Gastrocnemius medialis (tissue), 4 donors: Measurements from ENCODE around the gene C4A. TPM values are rescaled to one million over a fixed set of nuclear protein-coding genes. Genes with fewer than 3 reads are reported as not detected.
"Not testable (repeated sequence)": the region's sequence is repeated elsewhere in the genome, so short reads cannot be mapped to it uniquely, and the experiment has no call there.

Experiments used
- ATAC-seq, 2 donors: fragments of 150-250 bp; one replicate each; pipeline ENCODE4 v1.9.1; 2016
- DNase-seq, 2 donors: peaks; one replicate each; pipeline ENCODE4 v3.0.0-alpha.2; 2019
- H3K27ac ChIP-seq, 4 donors: fragments of 200-600 bp; sonication (generic); 1 replicate in 1 of 4; 2 replicates in 3 of 4; pipeline ENCODE4 v1.5.1; 2016 to 2018; ENCODE audit warnings: mild to moderate bottlenecking in 2 of 4, moderate library complexity in 1 of 4
- H3K27me3 ChIP-seq, 3 donors: fragments of 200-600 bp; sonication (generic) in 2 of 3; 1 replicate in 1 of 3; 2 replicates in 2 of 3; pipeline versions ENCODE4 v1.5.1 to v1.6.0; 2016 to 2019; ENCODE audit warnings: mild to moderate bottlenecking in 1 of 3, moderate library complexity in 1 of 3
- H3K36me3 ChIP-seq, 2 donors: fragments of 200-600 bp; sonication (generic) in 1 of 2; one replicate each; pipeline ENCODE4 v1.5.1; 2017 to 2018
- H3K4me1 ChIP-seq, 2 donors: fragments of 200-600 bp; sonication (generic) in 1 of 2; one replicate each; pipeline ENCODE4 v1.5.1; 2016 to 2017; ENCODE audit warnings: mild to moderate bottlenecking in 2 of 2
- H3K4me3 ChIP-seq, 4 donors: fragments of 200-600 bp; sonication (generic) in 3 of 4; 1 replicate in 1 of 4; 2 replicates in 3 of 4; pipeline ENCODE4 v1.5.1; 2016 to 2019; ENCODE audit warnings: mild to moderate bottlenecking in 2 of 4
- H3K9me3 ChIP-seq, 3 donors: fragments of 200-600 bp; sonication (generic) in 2 of 3; 1 replicate in 1 of 3; 2 replicates in 2 of 3; pipeline ENCODE4 v1.5.1; 2016 to 2019
- CTCF ChIP-seq, 5 experiments: fragments of 450-650 bp in 3 of 5; fragments of 200-600 bp in 2 of 5; sonication (generic) in 2 of 5; IDR thresholded peaks in 4 of 5; conservative IDR thresholded peaks in 1 of 5; 1 replicate in 4 of 5; 2 replicates in 1 of 5; pipeline ENCODE4 v1.5.1; 2016 to 2019; ENCODE audit warnings: antibody characterized with exemption in 5 of 5, mild to moderate bottlenecking in 3 of 5, moderate library complexity in 3 of 5
- POLR2A ChIP-seq, 2 donors: fragments of 450-650 bp; IDR thresholded peaks; one replicate each; pipeline ENCODE4 v1.6.1; 2017; ENCODE audit warnings: antibody characterized with exemption in 2 of 2, mild to moderate bottlenecking in 2 of 2, moderate library complexity in 2 of 2
- in situ Hi-C, 4 donors: fragments of 200-750 bp; cut with MboI; loops; one replicate each; pipeline versions ENCODE4 v1.15.0 to v1.8.0; 2017; ENCODE audit warnings: low sequenced_read_pairs in 4 of 4
- intact Hi-C: fragments of 100-400 bp; cut with DNase I; formaldehyde crosslinking; loops from one replicate; pipeline ENCODE4 v1.15.1; 2023; ENCODE audit warnings: low total_unique reads
- microRNA counts, 2 donors: library from miRNA; unstranded; fragments of <30 nt; microRNA quantifications; one replicate each; lab custom pipeline; 2016
- microRNA-seq, 2 donors: library from miRNA; unstranded; fragments of <30 nt; microRNA quantifications; one replicate each; pipeline ENCODE4, GENCODE V29; 2016; ENCODE audit warnings: borderline replicate concordance in 2 of 2
- total RNA-seq, 4 donors: library from RNA; depleted of rRNA; stranded (reverse); fragments of >200 nt; gene quantifications; one replicate each; pipeline versions ENCODE4 v1.1.0 to v1.2.3, GENCODE V29; 2016

C4A gene
- total RNA-seq, 4 donors from 2014 or later = 4.3 to 7.8 (median 6.2) TPM

DNA sequence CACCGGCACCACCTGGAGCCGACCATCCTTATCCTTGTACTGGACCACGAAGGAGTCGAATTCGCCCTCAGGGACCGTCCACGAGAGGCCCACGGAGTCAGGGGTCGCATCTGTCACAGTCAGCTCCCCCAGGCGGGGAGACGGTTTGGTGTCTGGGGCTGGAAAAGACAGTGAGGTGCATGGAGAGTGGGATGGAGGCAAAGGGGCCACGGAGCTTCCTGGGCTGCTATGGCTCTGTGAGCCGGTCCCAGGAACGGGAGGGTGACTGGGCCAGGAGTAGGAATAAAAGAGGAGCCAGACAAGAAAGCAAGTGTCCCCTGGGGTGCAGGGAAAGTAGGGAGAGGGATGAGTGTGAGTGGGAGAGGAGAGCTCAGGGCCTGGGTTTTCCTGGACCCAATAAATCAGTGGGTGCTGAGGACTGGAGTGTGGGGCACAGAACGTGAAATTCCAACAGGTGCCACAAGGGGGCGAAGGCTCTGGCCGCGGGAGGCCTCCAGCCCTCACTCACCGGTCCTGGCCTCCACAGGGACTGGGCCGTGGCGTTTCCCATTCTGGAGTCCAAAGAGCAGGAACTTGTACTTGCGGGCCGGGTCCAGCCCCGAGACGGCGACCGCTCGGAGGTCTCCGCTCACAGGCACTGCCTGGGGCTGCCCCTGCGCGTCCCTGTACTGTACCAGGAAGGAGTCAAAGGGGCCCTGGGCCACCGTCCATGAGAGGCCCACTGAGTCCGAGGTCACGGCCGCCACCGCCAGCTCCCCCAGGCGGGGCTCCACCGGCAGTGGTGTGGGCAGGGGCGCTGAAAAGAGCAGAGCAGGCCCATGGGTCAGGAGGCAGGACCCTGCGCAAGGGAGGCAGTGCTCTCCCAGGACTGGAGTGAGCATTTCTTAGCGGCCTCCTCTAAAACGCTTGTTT, 66.3 kb downstream of the C4A start:
- intact Hi-C loops (loop anchor here (10.0 kb wide), 1 partner anchor 67 kb away; no protein-coding TSS in a partner anchor), in situ Hi-C loops (no loop called here)
- ATAC-seq = peak; percentile 54 to 76
- Histone ChIP-seq H3K4me1 (peaks cover 0 to 6% of the 10 kb centered on the region in 2 donors), H3K27ac (peak overlapping the region; percentile 17 to 75 (median 69)), H3K27me3 (no peaks in the 10 kb centered on the region), H3K36me3 (no peaks in the 10 kb centered on the region), H3K9me3 (no peaks in the 10 kb centered on the region), H3K4me3 (no peak overlapping the region)
- TF ChIP-seq POLR2A (IDR thresholded peaks at IDR 0.05) (no peak), CTCF (IDR thresholded peaks at IDR 0.05 in 4 of 5, conservative IDR thresholded peaks at IDR 0.05 in 1 of 5) (peak; percentile 65 to 81 (median 74))
- DNase-seq = peak in 1 of 2 donors; percentile 57

GRCh38 chr6:32049149-32049548, 67.3 kb downstream of the C4A start:
- H3K27me3 ChIP-seq, H3K4me3 ChIP-seq, ATAC-seq, H3K36me3 ChIP-seq, H3K27ac ChIP-seq, H3K4me1 ChIP-seq, in situ Hi-C loops, H3K9me3 ChIP-seq, DNase-seq: not testable (repeated sequence)
- intact Hi-C loops = loop anchor here (10.0 kb wide), 1 partner anchor 66 kb away; no protein-coding TSS in a partner anchor

DNA sequence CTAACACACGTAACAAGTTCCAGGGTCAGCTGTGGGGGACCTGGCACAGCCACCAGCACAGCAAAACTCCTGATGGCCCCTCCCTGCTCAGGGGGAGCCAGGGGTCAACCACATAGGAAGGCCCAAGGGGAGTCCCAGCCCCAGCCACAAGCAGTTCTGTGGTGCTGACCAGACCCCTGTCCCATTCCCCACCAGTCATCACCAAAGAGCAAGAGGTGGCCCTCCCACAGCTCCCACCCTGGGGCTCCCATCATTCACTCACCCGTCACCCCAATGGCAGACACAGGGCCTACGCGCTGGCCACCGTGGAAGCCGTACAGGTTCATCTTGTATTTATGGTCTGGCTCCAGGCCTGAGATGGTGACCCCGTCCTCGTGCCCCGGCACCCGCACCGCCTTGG, 67.9 kb downstream of the C4A start:
- not testable (repeated sequence) for H3K4me3 ChIP-seq, ATAC-seq, DNase-seq, H3K9me3 ChIP-seq, H3K27me3 ChIP-seq, H3K4me1 ChIP-seq, H3K36me3 ChIP-seq
- intact Hi-C loops (loop anchor here (10.0 kb wide), 1 partner anchor 65 kb away; no protein-coding TSS in a partner anchor), in situ Hi-C loops (loop anchor here in 1 of 4 donors (25.0 kb wide), 1 partner anchor 87 kb away; the partner anchor contains the start of genes DXO, NELFE and SKIC2)
- H3K27ac ChIP-seq = peak overlapping the region in 1 of 4 donors; percentile 13

GRCh38 chr6:32050562-32050961, 68.7 kb downstream of the C4A start:
- Histone ChIP-seq H3K4me1 (peaks cover 0 to 6% of the 10 kb centered on the region in 2 donors), H3K4me3 (no peak overlapping the region), H3K27ac (no peak overlapping the region), H3K9me3 (no peaks in the 10 kb centered on the region), H3K27me3 (no peaks in the 10 kb centered on the region), H3K36me3 (no peaks in the 10 kb centered on the region)
- in situ Hi-C loops (loop anchor here in 1 of 4 donors (25.0 kb wide), 1 partner anchor 88 kb away; the partner anchor contains the start of genes DXO, NELFE and SKIC2), intact Hi-C loops (no loop called here)
- TF ChIP-seq CTCF (IDR thresholded peaks at IDR 0.05 in 4 of 5, conservative IDR thresholded peaks at IDR 0.05 in 1 of 5) (no peak), POLR2A (IDR thresholded peaks at IDR 0.05) (no peak)
- DNase-seq = no peak
- no peak for ATAC-seq

MicroRNA genes within 50 kb of the gene (microRNA counts, 767-probe panel; counts per million panel counts)
- 356 to 448 counts per million in 2 donors for microRNA hsa-miR-1236 (lab: Ali Mortazavi, UCI)

Small RNAs within 50 kb of the gene (microRNA-seq; reads per million reads assigned to microRNA genes)
- gene MIR1236 = 0 reads per million in 2 donors

Other genes starting within 250 kb of the C4A start
- gene CLIC1, start 245.5 kb upstream of the C4A start, total RNA-seq = 10 to 100 TPM; 20.9 to 41.3 (median 26.3) TPM
- gene MSH5, start 242.1 kb upstream of the C4A start, total RNA-seq = 1 to 10 TPM in 3 of 4 donors, under 1 TPM in 1; 0.35 to 7.8 (median 1.6) TPM
- not detected for gene SAPCD1, start 219.4 kb upstream of the C4A start, total RNA-seq
- gene VWA7, start 204.7 kb upstream of the C4A start, total RNA-seq = 1 to 10 TPM; 2.0 to 7.8 (median 4.7) TPM
- gene VARS1, start 186.3 kb upstream of the C4A start, total RNA-seq = 100 to 1,000 TPM in 1 of 4 donors, 10 to 100 TPM in 3; 39.2 to 102 (median 67.4) TPM
- gene LSM2, start 175.1 kb upstream of the C4A start, total RNA-seq = 10 to 100 TPM; 25.1 to 43.7 (median 32.9) TPM
- 1 to 10 TPM; 1.1 to 7.1 (median 3.5) TPM for gene HSPA1L, start 166.8 kb upstream of the C4A start, total RNA-seq
- gene HSPA1A, start 166.5 kb upstream of the C4A start, total RNA-seq = 100 to 1,000 TPM in 2 of 4 donors, 10 to 100 TPM in 2; 85.8 to 205 (median 111) TPM
- gene HSPA1B, start 154.3 kb upstream of the C4A start, total RNA-seq = 100 to 1,000 TPM in 2 of 4 donors, 10 to 100 TPM in 2; 71.5 to 178 (median 112) TPM
- 10 to 100 TPM; 20.8 to 42.7 (median 38.1) TPM for gene NEU1, start 119.2 kb upstream of the C4A start, total RNA-seq
- gene SLC44A4, start 103.1 kb upstream of the C4A start, total RNA-seq = 1 to 10 TPM in 1 of 4 donors, not detected in 3; 1.6 TPM
- 10 to 100 TPM in 3 of 4 donors, 1 to 10 TPM in 1; 8.4 to 17.5 (median 13.0) TPM for gene EHMT2, start 84.4 kb upstream of the C4A start, total RNA-seq
- under 1 TPM in 1 of 4 donors, not detected in 3; 0.26 TPM for gene ZBTB12, start 80.0 kb upstream of the C4A start, total RNA-seq
- gene C2, start 54.3 kb upstream of the C4A start, total RNA-seq = 1 to 10 TPM; 2.7 to 4.9 (median 3.6) TPM
- 10 to 100 TPM in 1 of 4 donors, 1 to 10 TPM in 3; 1.0 to 13.8 (median 6.1) TPM for gene CFB, start 36.0 kb upstream of the C4A start, total RNA-seq
- gene NELFE, start 23.1 kb upstream of the C4A start, total RNA-seq = 10 to 100 TPM; 58.1 to 88.6 (median 78.7) TPM
- 10 to 100 TPM; 21.2 to 51.9 (median 22.7) TPM for gene SKIC2, start 22.9 kb upstream of the C4A start, total RNA-seq
- 10 to 100 TPM in 1 of 4 donors, 1 to 10 TPM in 3; 5.8 to 11.5 (median 8.5) TPM for gene DXO, start 9.9 kb upstream of the C4A start, total RNA-seq
- gene C4B, start 32.7 kb downstream of the C4A start, total RNA-seq = 1 to 10 TPM; 2.6 to 8.6 (median 6.9) TPM
- under 1 TPM in 2 of 4 donors, not detected in 2; 0.16 to 0.41 TPM for gene CYP21A2, start 56.4 kb downstream of the C4A start, total RNA-seq
- gene TNXB, start 127.3 kb downstream of the C4A start, total RNA-seq = 10 to 100 TPM; 12.0 to 37.0 (median 33.5) TPM
- 10 to 100 TPM in 2 of 4 donors, 1 to 10 TPM in 2; 6.8 to 18.4 (median 9.5) TPM for gene ATF6B, start 146.2 kb downstream of the C4A start, total RNA-seq
- 1 to 10 TPM; 2.6 to 6.0 (median 3.9) TPM for gene FKBPL, start 148.2 kb downstream of the C4A start, total RNA-seq
- under 1 TPM in 1 of 4 donors, not detected in 3; 0.49 TPM for gene PRRT1, start 169.9 kb downstream of the C4A start, total RNA-seq
- 10 to 100 TPM; 16.2 to 72.7 (median 21.4) TPM for gene PPT2, start 172.1 kb downstream of the C4A start, total RNA-seq
- 1 to 10 TPM in 3 of 4 donors, under 1 TPM in 1; 0.80 to 7.1 (median 4.2) TPM for gene EGFL8, start 182.5 kb downstream of the C4A start, total RNA-seq
- 10 to 100 TPM; 32.0 to 58.7 (median 42.0) TPM for gene AGPAT1, start 194.0 kb downstream of the C4A start, total RNA-seq
- 10 to 100 TPM; 54.6 to 98.3 (median 78.1) TPM for gene RNF5, start 196.3 kb downstream of the C4A start, total RNA-seq
- gene AGER, start 202.2 kb downstream of the C4A start, total RNA-seq = 1 to 10 TPM in 1 of 4 donors, not detected in 3; 1.9 TPM
- 10 to 100 TPM; 24.3 to 37.6 (median 33.6) TPM for gene PBX2, start 208.1 kb downstream of the C4A start, total RNA-seq
- gene GPSM3, start 210.6 kb downstream of the C4A start, total RNA-seq = 1 to 10 TPM in 3 of 4 donors, not detected in 1; 2.2 to 2.9 (median 2.3) TPM
- 10 to 100 TPM in 3 of 4 donors, 1 to 10 TPM in 1; 6.8 to 21.1 (median 14.8) TPM for gene NOTCH4, start 242.0 kb downstream of the C4A start, total RNA-seq